ENCODE measurements around the gene HOXA5. TPM values are rescaled to one million over a fixed set of nuclear protein-coding genes. Genes with fewer than 3 reads are reported as not detected.

HOXA5 gene
- total and polyA plus RNA-seq, 2 donors (not counting 3 experiments of a cell fraction or from before 2014, with no cell fraction given), result 18.6 to 18.8 TPM

DNA sequence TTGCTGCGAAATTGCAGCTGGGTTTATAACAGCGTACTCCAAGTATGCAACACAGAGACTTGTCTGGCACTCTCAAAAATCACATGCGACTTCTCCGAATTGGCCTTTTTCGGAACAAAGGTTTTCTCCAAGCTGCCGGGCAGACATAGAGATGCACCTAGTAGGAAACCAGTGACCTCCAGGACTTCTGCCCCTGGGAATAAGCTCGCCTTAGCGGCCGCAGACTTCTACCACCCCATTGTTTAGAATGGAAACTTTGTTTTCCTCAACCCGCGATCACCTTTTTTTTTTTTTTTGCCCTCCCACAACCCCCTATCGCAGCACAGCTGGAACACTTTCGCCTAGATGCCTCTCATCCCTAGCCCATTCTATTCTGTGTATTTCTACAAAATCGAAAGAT lies 35.5 kb upstream of the HOXA5 start:
- intact Hi-C loops (cut with micrococcal nuclease) (loop anchor here (1.0 kb wide), 1 partner anchor 8 kb away; no protein-coding TSS in a partner anchor), dilution Hi-C loops (cut with MboI; ENCODE audit: extremely low pct_ligation_motif_present, low sequenced_read_pairs) (no loop called here)
- ChIA-PET CTCF (interaction anchor here (0.7 to 8.0 kb wide), 34 partner anchors 9 to 1287 kb away, joined by 3 to 86 read pairs (median 7); partner anchors contain the start of genes HOXA3, HOXA4, HOXA5 and HOXA6), POLR2A (interaction anchor here (0.7 to 1.9 kb wide), 6 partner anchors 11 to 967 kb away, joined by 3 to 6 read pairs (median 5); partner anchors contain the start of gene HOXA9)
- H3K4me2 ChIP-seq (ENCODE audit: insufficient read depth, low read length), result peak overlapping the region; percentile 98
- H3K27me3 ChIP-seq (ENCODE audit: control insufficient read depth in 2 of 2, insufficient read depth in 2 of 2, low read length in 2 of 2), result no peaks in the 10 kb centered on the region
- H4K20me1 ChIP-seq (replicated peaks; ENCODE audit: control insufficient read depth, extremely low read depth, insufficient read depth, low read length), result no peaks in the 10 kb centered on the region
- no peaks in the 10 kb centered on the region for H3K36me3 ChIP-seq (ENCODE audit: control insufficient read depth in 2 of 2, extremely low read depth in 1 of 2, insufficient read depth in 2 of 2, low read length in 2 of 2)
- H3K79me2 ChIP-seq (ENCODE audit: control insufficient read depth, insufficient read depth, low read length), result peaks cover 94% of the 10 kb centered on the region
- H3K9me3 ChIP-seq (replicated peaks; ENCODE audit: control insufficient read depth, insufficient read depth, low read length), result no peaks in the 10 kb centered on the region
- DNase-seq (ENCODE audit: low read depth, low spot score) (peak; percentile 60), FAIRE-seq (peak; percentile 15)
- peak overlapping the region; percentile 95 for H3K9ac ChIP-seq (replicated peaks; ENCODE audit: extremely low read depth, insufficient read depth, low read length)
- peaks cover 69% of the 10 kb centered on the region for H3K4me1 ChIP-seq (ENCODE audit: control insufficient read depth, extremely low read depth, insufficient read depth, low read length)
- peak overlapping the region; percentile 64 for H2AFZ ChIP-seq (ENCODE audit: low read depth, low read length)
- TF ChIP-seq FOS (IDR thresholded peaks at IDR 0.05; ENCODE audit: borderline replicate concordance, insufficient read depth, low read length), result no peak
- no peak for TF ChIP-seq JUN (IDR thresholded peaks at IDR 0.05; ENCODE audit: borderline replicate concordance, insufficient read depth, insufficient read length, low read depth)
- no peak for TF ChIP-seq GATA2 (IDR thresholded peaks at IDR 0.05; ENCODE audit: insufficient read depth, insufficient read length, low read depth, low read length)
- no peak for TF ChIP-seq EZH2 (IDR thresholded peaks at IDR 0.05; ENCODE audit: borderline replicate concordance, low read depth, low read length, severe bottlenecking)
- TF ChIP-seq POLR2A (IDR thresholded peaks at IDR 0.05; ENCODE audit: low read depth, low read length), result no peak
- TF ChIP-seq, protein P1, sequence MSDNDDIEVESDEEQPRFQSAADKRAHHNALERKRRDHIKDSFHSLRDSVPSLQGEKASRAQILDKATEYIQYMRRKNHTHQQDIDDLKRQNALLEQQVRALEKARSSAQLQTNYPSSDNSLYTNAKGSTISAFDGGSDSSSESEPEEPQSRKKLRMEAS (IDR thresholded peaks at IDR 0.05; ENCODE audit: insufficient read depth, insufficient read length), result no peak
- TF ChIP-seq CTCF (IDR thresholded peaks at IDR 0.05; ENCODE audit: extremely low read depth in 1 of 2, insufficient read depth in 1 of 2, low read depth in 1 of 2, low read length in 2 of 2), result no peak
- TF ChIP-seq MYC (IDR thresholded peaks at IDR 0.05; ENCODE audit: low read depth, low read length), result no peak
- TF ChIP-seq POLR2AphosphoS5 (IDR thresholded peaks at IDR 0.05; ENCODE audit: insufficient read depth, low read depth, low read length), result no peak
- H3K9me1 ChIP-seq (replicated peaks; ENCODE audit: control insufficient read depth, extremely low read depth, insufficient read depth, low read length), result no peaks in the 10 kb centered on the region
- H3K27ac ChIP-seq (ENCODE audit: insufficient read depth, low read depth, low read length), result peak overlapping the region; percentile 96
- H3K4me3 ChIP-seq (replicated peaks in 1 of 3; ENCODE audit: insufficient read depth in 1 of 3, low read depth in 1 of 3, low read length in 3 of 3), result peak overlapping the region; percentile 53 to 94 (median 69)
- no TSS peak for BruUV-seq (replicated peaks)
